ENCODE measurements around the gene RFC2.
A peak's percentile ranks its signal among the peaks of the same experiment; 100 is the strongest.
"Not testable (repeated sequence)": the region's sequence is repeated elsewhere in the genome, so short reads cannot be mapped to it uniquely, and the experiment has no call there.

RFC2 gene

GRCh38 chr7:74252893-74253292, 1.3 kb downstream of the RFC2 start:
- DNase-seq: no peak

- not testable (repeated sequence) for DNase-seq
These were observed 5.1 kb downstream of the RFC2 start for GRCh38 chr7:74249058-74249457.

- no peak for DNase-seq
These were observed 6.0 kb downstream of the RFC2 start for GRCh38 chr7:74248156-74248555.

GRCh38 chr7:74246497-74246896, 7.7 kb downstream of the RFC2 start:
- no peak for DNase-seq

GRCh38 chr7:74242122-74242443, 12.1 kb downstream of the RFC2 start:
- no peak for DNase-seq

GRCh38 chr7:74240482-74240881, 13.7 kb downstream of the RFC2 start:
- DNase-seq: no peak

- no peak for DNase-seq
These were observed 17.9 kb downstream of the RFC2 start for GRCh38 chr7:74236284-74236683.

- no peak for DNase-seq
These were observed 18.5 kb downstream of the RFC2 start for GRCh38 chr7:74235518-74236268.

GRCh38 chr7:74233655-74234285, 20.4 kb downstream of the RFC2 start:
- DNase-seq: no peak

- DNase-seq: peak in 1 of 56 donors; percentile 11
These were observed 23.0 kb downstream of the RFC2 start for GRCh38 chr7:74231232-74231590.

GRCh38 chr7:74230446-74231231, 23.6 kb downstream of the RFC2 start:
- DNase-seq: no peak

- DNase-seq: no peak
These were observed 25.0 kb downstream of the RFC2 start for GRCh38 chr7:74228951-74229900.

- DNase-seq: peak in 12 of 56 donors; percentile 7 to 36 (median 19)
These were observed 27.6 kb downstream of the RFC2 start for GRCh38 chr7:74226633-74227032.

GRCh38 chr7:74225400-74225799, 28.8 kb downstream of the RFC2 start:
- DNase-seq: no peak

GRCh38 chr7:74224907-74225306, 29.3 kb downstream of the RFC2 start:
- not testable (repeated sequence) for DNase-seq

GRCh38 chr7:74224511-74224832, 29.7 kb downstream of the RFC2 start:
- no peak for DNase-seq

GRCh38 chr7:74223711-74224510, 30.3 kb downstream of the RFC2 start:
- no peak for DNase-seq

GRCh38 chr7:74222851-74223710, 31.1 kb downstream of the RFC2 start:
- DNase-seq: no peak

- no peak for DNase-seq
These were observed 32.5 kb downstream of the RFC2 start for GRCh38 chr7:74221713-74222112.

- DNase-seq: no peak
These were observed 34.0 kb downstream of the RFC2 start for GRCh38 chr7:74220229-74220628.
